Measurements from ENCODE around the gene PLCG2.
"Not testable (repeated sequence)": the region's sequence is repeated elsewhere in the genome, so short reads cannot be mapped to it uniquely, and the experiment has no call there.

The PLCG2 gene

DNA sequence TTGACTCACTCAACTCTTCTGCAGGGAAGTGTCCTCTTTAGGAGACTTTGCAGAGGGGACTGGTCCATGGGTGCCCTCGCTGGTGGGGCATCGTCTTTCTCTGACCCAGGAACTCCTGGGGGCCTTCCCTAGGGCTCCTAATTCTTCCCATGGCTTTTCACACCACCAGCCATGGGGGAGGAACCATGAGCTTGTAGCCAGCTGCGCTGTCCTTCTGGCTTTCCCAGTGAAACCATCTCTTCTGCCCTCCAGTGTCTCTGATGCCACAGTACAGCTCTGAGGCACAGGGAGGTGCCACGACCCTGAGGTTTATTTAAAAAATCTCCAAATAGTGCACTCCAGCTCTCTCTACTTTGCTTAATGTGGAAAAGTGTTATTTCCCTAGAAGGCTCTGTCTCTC lies 153.6 kb downstream of the PLCG2 start:
- in situ Hi-C loops (cut with MboI; ENCODE audit: low sequenced_read_pairs) = no loop called here

DNA sequence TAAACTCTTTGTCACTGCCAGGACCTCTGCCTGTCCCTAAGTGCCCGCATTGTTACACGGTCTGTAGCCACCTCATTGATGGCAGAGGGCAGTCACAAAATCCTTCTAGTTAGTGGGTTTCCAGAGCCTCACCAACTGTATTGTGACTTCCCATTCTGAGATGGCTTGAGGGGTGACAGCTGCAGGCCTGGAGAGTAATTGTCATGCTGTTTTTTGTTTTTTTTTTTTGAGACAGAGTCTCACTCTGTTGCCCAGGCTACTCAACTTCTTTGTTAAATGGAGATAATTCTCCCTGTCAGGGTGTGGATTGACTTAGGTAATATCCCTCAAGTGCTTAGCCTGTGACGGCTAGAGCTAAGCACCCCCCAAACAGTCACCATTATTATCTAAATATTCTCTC lies 154.3 kb downstream of the PLCG2 start:
- in situ Hi-C loops (cut with MboI; ENCODE audit: low sequenced_read_pairs) = no loop called here

DNA sequence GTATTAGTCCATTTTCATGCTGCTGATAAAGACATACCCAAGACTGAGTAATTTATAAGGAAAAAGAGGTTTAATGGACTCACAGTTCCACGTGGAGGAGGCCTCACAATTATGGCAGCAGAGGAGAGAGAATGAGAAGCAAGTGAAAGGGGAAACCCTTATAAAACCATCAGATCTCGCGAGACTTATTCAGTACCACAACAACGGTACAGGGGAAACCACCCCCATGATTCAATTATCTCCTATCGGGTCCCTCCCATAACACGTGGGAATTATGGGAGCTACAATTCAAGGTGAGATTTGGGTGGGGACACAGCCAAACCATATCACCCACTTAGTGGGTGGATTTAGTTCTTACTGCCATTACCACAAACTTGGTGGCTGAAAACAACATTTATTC lies 155.6 kb downstream of the PLCG2 start:
- in situ Hi-C loops (cut with MboI; ENCODE audit: low sequenced_read_pairs) = not testable (repeated sequence)

DNA sequence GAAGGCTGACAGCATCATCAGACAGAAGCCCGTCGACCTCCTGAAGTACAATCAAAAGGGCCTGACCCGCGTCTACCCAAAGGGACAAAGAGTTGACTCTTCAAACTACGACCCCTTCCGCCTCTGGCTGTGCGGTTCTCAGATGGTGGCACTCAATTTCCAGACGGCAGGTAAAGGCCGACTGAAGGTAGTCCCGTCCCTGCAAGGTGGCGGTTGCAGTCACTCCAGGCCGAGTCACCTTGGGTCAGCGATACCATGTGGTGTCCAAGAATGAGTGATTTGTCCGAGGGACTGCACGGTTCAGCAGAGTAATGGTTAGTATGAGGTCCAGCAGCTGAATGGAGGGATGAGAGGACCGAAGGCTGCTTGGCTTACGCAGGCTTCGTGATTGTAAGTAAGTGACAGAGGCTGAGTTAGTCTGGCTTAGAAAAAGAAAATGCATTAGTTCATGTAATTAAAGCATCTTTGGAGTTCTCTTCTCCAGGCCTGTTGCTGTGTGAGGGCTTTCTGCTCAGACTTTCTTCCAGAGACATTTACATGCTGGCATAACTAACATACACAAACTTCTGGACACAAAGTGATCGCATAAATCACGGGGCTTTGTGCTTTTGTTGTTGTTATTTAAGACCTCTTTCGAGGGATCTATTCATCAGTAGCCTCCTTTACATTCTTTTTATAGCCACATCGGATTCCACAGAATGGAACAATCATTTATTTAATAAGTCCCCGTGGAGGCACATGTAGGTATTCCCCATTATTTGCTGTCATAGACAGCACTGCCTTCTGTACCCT lies 157.3 kb downstream of the PLCG2 start:
- in situ Hi-C loops (cut with MboI; ENCODE audit: low sequenced_read_pairs) = no loop called here

DNA sequence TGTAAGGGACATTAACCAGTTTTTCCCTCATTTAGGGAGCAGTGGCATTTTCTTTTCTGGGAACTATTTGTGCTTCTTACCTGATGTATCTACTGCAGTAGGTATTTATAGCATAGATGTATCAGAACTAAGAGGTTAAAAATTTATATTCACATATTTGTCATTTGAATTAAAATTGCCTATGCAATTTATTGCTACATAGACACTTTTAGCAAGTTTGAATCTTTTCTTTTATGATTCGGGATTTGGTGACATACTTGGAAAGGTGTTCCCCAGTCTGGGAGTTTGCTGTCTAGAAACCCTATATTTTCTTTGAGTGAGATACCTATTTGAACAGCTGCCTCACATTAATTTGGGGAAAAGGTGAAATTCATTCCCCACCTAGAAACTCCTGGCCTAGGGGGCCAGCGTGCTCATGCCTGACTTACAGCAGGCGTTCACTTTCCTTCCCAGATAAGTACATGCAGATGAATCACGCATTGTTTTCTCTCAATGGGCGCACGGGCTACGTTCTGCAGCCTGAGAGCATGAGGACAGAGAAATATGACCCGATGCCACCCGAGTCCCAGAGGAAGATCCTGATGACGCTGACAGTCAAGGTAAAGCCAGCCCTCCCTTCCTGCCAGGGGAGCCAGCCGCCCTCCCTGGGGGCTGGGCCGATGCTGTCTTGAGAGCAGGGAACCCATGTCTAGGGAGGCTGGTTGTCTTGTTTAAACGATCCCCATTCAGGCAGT lies 158.4 kb downstream of the PLCG2 start:
- in situ Hi-C loops (cut with MboI; ENCODE audit: low sequenced_read_pairs) = no loop called here

DNA sequence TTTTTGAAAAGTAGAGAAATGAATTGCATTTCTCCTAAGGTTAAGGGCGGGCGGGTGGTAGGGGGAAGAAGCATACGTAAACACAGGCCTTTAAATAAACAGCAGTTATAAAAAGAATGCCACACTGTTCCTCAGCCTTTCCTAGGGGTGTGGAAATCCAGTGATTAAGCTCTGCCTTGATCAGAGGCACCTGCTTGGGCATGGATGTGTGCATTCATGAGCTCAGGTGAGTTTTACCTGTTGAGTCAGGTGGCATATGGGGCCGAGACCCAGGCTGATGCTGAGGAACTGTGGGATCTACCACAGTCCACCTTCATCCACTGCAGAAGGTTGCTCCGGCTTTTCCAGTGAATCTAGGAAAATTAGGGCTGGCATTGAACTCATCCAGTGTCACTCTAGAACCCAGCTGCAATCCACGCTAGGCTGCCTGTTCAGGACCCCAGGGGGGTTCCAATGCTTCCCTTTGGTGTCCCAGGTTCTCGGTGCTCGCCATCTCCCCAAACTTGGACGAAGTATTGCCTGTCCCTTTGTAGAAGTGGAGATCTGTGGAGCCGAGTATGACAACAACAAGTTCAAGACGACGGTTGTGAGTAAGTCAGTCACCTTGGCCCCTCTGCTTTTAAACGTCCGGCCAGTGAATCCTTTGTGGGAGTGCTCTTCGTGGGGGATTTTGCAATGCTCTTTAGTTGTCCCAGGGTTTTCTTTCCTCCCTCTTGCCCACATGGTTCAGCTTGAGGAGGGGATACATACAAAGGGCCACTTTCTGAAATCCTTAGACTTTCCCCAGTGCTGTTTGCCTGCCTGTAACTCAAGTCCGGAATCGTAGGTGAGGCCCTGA lies 159.5 kb downstream of the PLCG2 start:
- in situ Hi-C loops (cut with MboI; ENCODE audit: low sequenced_read_pairs) = no loop called here

DNA sequence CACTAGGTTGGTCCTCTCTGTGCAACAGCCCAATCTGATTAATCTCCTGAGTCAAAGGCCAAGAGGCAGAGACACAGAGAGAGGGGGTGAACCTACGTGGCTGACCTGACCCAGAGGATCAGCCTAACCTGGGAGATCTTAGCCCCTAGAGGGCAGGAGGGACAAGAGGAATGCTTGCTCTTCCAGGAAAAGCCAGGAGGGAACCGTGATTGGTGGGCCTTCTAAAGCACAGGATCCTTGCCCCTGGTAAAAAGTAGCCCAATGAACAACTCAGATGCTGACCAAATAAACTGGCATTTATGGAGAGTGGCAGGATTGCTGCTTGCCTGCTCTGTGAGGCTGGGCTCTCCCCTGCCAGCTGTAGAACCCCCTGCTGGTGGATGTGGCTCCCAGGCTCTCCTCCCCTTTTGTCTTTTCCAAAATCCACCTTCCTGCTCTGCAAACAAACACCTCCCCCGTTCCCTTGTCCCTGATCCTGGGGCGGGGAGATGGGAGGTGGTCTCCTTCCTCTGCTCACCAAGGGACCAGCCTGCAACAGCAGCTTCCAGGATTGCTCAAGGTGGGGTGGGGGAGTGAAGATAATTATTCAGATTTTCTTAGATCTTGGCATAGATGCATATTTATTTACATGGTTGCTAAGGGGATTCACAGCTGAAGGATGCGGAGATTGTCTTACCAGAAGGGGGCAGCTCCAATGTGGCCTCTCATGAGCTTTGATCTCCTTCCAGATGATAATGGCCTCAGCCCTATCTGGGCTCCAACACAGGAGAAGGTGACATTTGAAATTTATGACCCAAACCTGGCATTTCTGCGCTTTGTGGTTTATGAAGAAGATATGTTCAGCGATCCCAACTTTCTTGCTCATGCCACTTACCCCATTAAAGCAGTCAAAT lies 160.3 kb downstream of the PLCG2 start:
- in situ Hi-C loops (cut with MboI; ENCODE audit: low sequenced_read_pairs) = no loop called here

DNA sequence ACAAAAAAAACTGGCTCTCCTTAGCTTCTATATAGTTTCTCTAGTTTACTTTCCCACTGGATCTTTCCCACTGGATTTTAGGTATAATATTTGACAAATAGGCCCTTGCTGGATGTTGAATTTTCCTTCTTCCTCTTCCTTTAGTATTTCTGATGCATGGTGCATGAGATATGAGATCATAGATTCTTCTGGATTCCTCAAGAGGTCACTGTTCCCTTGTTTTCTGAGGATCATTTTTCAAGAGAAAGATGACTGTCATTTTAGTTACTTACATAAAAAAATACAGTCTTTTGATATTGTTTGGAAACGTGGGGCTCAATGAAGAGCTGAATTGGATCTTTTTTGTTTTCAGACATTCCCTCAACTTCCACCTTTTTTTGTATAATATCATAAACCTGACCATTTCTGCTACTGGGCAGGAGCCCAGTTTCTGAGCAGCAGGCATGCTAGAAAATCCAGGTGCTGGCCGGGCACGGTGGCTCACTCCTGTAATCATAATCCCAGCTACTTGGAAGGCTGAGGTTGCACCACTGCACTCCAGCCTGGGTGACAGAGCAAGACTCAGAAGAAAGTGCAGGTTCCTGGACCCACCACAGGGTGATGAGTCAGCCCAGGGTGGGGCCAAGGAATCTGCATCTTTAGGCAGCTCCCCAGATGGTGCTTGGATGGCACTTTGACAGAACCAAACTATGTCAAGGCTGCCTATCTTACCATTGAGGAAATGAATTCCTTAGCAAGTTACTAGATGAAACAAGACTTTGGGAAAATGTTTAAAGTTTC lies 161.9 kb downstream of the PLCG2 start:
- in situ Hi-C loops (cut with MboI; ENCODE audit: low sequenced_read_pairs) = no loop called here

DNA sequence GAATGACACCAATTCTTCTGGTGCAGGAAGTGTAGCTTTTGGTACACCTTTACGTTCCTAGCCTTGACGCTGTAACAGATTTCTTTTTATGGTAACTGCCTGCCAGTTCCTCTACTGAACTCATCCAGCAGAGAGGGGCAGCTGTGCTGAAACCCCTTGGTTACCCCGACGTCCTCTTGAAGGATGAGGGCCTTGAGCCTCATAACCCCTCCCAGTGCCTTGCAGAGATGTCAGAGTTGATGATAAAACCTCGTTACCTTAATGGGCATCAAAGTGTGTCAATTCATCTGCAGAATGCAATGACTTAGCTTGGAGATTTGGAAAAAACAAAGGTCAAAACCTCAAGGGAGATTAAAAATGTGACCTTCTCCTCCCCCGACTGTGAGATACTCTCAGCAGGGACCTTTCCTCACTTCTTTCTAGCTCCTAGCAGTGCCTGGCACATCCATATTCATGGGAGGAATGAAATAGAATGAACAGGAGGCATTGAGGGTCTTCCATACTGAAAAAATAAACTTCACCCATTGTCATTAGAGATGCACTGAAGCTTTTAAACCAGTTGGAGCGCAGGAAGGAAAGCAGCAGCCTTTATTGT lies 163.0 kb downstream of the PLCG2 start:
- in situ Hi-C loops (cut with MboI; ENCODE audit: low sequenced_read_pairs) = no loop called here

DNA sequence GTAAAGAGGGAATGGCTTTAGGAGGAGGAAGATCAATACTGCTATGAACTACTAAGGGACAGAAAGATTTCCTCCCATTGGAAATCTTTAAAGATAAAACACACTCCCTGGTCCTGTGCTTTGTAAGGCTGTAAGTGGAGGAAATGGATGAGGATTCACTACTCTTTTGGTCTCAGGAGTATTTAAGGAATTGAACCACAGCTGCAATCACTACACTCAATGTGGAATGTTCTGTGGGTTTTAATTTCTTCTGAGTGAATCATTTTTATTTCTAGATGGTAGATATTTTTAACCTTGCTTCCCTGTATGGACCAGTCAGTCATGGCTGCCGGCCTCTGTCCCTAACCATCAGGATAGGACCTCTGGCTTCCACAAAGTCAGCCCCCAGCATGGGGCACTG lies 166.6 kb downstream of the PLCG2 start:
- in situ Hi-C loops (cut with MboI; ENCODE audit: low sequenced_read_pairs) = no loop called here

DNA sequence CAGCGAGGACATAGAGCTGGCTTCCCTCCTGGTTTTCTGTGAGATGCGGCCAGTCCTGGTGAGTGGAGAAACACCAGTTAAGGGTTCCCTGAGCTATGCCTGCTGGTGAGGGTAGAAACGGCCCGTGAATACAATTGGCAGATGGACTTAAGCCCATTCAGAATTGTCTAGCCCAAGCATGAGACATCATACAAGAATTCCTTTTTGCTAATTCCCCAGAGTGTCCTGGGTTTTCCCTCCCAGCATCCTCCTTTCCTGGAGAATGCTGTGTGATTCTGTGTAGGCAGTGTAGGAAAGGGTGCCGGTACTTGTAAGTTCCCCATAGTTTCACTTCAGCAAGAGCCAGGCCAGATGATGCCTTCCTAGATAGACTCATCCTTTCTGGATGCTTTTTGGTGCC lies 167.1 kb downstream of the PLCG2 start:
- in situ Hi-C loops (cut with MboI; ENCODE audit: low sequenced_read_pairs) = no loop called here

DNA sequence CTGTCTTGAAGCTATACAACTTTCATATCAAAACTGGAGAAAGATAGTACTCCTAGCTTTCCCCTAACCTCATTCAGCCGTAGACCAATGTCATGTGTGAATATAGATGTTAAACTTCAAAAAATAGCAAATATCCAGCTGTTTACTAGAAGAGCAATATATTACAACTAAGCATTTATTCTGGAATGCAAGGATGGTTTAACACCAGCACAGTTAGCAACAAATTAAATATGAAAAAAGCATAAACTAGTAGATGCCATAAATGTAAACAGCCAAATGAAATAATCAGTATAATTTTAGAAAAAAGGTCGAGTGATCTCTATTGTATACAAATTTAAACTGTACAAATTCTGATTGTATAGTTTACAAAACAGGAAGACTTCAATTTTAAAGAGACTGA lies 172.5 kb downstream of the PLCG2 start:
- in situ Hi-C loops (cut with MboI; ENCODE audit: low sequenced_read_pairs) = no loop called here

DNA sequence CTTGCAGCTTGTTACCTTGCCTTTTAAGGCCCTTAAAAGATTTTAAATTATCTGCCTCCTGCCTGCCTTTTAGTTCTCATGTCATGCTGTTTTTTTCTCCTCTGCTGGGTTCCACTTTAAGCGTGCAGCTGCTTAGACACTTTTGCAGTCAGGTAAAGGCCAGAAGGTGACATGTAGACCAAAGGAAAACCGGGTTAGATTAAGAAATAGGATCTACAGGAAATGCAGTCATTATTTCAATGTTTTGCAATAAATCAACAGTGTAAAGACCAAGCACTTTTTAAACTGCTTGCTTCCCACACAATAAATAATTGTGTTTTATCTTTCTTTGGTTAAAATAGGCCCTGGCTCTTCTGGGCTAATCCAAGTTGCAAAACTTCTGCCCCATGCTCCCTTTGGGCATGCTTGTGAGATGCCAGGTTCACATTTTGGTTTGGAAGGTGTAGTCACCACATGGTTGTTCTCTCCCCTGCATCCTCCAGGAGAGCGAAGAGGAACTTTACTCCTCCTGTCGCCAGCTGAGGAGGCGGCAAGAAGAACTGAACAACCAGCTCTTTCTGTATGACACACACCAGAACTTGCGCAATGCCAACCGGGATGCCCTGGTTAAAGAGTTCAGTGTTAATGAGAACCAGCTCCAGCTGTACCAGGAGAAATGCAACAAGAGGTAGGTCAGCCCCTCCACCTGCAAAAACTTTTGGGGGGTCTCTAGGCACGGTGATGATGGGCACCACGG lies 177.3 kb downstream of the PLCG2 start:
- in situ Hi-C loops (cut with MboI; ENCODE audit: low sequenced_read_pairs) = no loop called here

DNA sequence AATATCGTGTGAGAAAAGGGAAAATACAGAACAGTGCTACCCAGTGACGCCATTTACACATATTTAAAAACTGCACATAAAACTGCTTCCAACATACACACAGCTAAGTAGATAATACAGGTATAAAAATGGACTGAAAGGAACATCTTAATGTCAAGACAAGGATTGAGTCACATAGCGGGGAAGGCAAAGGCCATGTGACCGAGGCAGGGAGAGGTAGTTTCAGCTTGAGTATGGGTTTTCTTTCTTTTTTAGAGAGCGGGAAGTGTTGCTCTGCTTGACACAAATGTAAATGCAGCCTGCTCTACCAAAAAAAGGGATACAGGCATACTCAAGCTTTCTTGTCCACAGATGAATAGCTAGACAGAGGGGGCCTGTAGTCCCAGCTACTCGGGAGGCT lies 185.7 kb downstream of the PLCG2 start:
- in situ Hi-C loops (cut with MboI; ENCODE audit: low sequenced_read_pairs) = no loop called here

DNA sequence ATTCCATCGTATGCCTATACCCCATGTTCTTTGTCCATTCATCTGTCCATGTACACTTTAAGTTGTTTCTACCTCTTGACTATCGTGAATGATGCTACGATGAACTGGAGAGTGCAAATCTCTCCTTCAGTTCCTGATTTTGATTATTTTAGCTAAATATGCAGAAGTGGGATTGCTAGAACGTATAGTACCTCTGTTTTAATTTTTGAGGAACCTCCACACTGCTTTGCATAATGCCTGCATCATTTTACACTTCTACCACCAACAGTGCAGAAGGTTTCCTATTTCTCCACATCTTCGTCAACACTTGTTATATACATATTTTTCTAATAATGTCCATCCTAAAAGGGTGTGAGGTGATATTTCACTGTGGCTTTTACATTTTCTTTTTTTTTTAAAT lies 188.3 kb downstream of the PLCG2 start:
- in situ Hi-C loops (cut with MboI; ENCODE audit: low sequenced_read_pairs) = no loop called here

DNA sequence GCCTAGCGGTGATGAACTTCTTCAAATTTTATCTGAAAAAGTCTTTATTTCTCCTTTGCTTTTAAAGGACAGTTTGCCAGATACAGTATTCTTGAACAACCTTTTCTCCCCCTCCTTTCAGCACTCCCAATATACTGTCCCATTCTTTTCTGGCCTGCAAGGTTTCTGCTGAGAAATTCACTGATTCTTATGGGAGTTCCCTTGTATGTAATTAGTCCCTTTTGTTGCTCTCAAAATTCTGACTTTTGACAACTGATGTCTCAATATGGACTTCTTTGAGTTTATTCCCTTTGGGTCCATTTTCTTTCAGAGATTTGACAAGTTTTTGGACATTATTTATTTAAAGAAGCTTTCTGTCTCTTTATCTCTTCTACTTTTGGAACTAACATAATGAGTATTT lies 192.8 kb downstream of the PLCG2 start:
- in situ Hi-C loops (cut with MboI; ENCODE audit: low sequenced_read_pairs) = no loop called here

DNA sequence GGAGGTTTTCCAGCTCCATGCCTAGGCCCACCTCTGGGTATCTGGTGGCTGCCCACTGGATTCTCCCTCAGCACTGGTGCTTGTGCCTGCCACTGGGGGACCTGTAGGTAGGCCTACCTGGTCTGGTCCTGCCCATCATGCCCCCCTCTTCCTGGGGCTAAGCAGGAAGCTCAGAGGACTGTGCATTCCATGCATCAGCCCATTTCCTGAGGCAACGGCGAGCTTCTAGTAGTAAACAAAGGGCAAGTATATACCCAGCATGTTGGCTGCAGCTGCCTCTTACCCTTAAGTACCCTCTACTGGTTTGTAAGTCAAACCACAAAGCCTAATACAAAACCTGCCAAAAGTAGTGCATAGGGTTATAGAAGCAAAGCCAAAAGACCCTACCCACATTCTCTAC lies 194.6 kb downstream of the PLCG2 start:
- in situ Hi-C loops (cut with MboI; ENCODE audit: low sequenced_read_pairs) = no loop called here

DNA sequence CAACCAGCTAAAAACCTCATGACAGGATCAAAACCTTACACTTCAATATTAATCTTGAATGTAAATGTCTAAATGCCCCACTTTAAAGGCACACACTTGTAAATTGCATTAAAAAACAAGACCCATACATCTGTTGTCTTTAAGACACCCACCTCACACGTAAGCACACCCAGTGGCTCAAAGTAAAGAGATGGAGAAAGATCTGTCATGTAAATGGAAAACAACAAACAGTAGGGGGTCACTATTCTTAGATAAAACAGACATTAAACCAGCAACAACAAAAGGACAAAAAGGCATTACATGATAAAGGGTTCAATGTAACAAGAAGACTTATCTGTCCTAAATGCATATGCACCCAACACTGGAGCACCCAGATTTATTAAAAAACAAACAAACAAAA lies 196.5 kb downstream of the PLCG2 start:
- in situ Hi-C loops (cut with MboI; ENCODE audit: low sequenced_read_pairs) = no loop called here

All from HL-60/S4 treated with retinoic acid at 250 ng/mL for 4 days and 3 days (cell line).